GM18498 (cell line): ENCODE measurements around the gene POLR2L.

Source experiments
- ATAC-seq: cut with Tn5 transposase; IDR thresholded peaks from one replicate; pipeline ENCODE4 v1.9.1; 2021; ENCODE audit warnings: mild to moderate bottlenecking, moderate library complexity; ENCODE audit not compliant: unreplicated experiment

Gene POLR2L

GRCh38 chr11:842370-843002 lies at the start of gene POLR2L, which contains the start of gene TSPAN4:
Gene POLR2L, minus strand, starts transcription at chr11:842529. Its CDS starts 21 bp downstream, at chr11:842508.
Gene TSPAN4, plus strand, starts transcription at chr11:842852. Its CDS starts 7,453 bp downstream, at chr11:850305.
- peak; percentile 68 for ATAC-seq

- ATAC-seq, result no peak
Observed at GRCh38 chr11:890794-891540, 48.6 kb upstream of the POLR2L start.

- ATAC-seq, result no peak
Observed at GRCh38 chr11:889687-890475, 47.6 kb upstream of the POLR2L start.

GRCh38 chr11:889257-889656 lies 46.9 kb upstream of the POLR2L start:
- no peak for ATAC-seq

- ATAC-seq, result no peak
Observed at GRCh38 chr11:888310-889212, 46.2 kb upstream of the POLR2L start.

- ATAC-seq, result no peak
Observed at GRCh38 chr11:887589-887988, 45.3 kb upstream of the POLR2L start.

GRCh38 chr11:886568-886967 lies 44.2 kb upstream of the POLR2L start:
- ATAC-seq, result no peak

GRCh38 chr11:884578-885070 lies 42.3 kb upstream of the POLR2L start:
- no peak for ATAC-seq

- ATAC-seq, result no peak
Observed at GRCh38 chr11:883527-883926, 41.2 kb upstream of the POLR2L start.

GRCh38 chr11:882596-882995 lies 40.3 kb upstream of the POLR2L start:
- no peak for ATAC-seq

- ATAC-seq, result no peak
Observed at GRCh38 chr11:880447-880846, 38.1 kb upstream of the POLR2L start.

GRCh38 chr11:877565-877964 lies 35.2 kb upstream of the POLR2L start:
- no peak for ATAC-seq

- no peak for ATAC-seq
Observed at GRCh38 chr11:876545-876944, 34.2 kb upstream of the POLR2L start.

- no peak for ATAC-seq
Observed at GRCh38 chr11:875769-876301, 33.5 kb upstream of the POLR2L start.

GRCh38 chr11:875203-875602 lies 32.9 kb upstream of the POLR2L start:
- ATAC-seq, result no peak

- no peak for ATAC-seq
Observed at GRCh38 chr11:873706-874105, 31.4 kb upstream of the POLR2L start.

GRCh38 chr11:872799-873198 lies 30.5 kb upstream of the POLR2L start:
- no peak for ATAC-seq

GRCh38 chr11:871472-871871 lies 29.1 kb upstream of the POLR2L start:
- no peak for ATAC-seq

GRCh38 chr11:870418-870817 lies 28.1 kb upstream of the POLR2L start:
- ATAC-seq, result no peak

- no peak for ATAC-seq
Observed at GRCh38 chr11:870127-870413, 27.7 kb upstream of the POLR2L start.
